ENCODE results near the gene MAP2K2. TPM values are rescaled to one million over a fixed set of nuclear protein-coding genes. Genes with fewer than 3 reads are reported as not detected.

The MAP2K2 gene
- total and polyA plus RNA-seq, 5 experiments from 2014 or later: 48.0 to 134 (median 101) TPM

GRCh38 chr19:4083677-4084546, 40.0 kb downstream of the MAP2K2 start:
- POLR2A ChIA-PET: interaction anchor here (0.8 to 2.0 kb wide), 7 partner anchors 11 to 321 kb away, joined by 3 to 11 read pairs (median 3); partner anchors contain the start of gene ZBTB7A
- Mint-ChIP-seq H3K4me1 (peaks cover 16 to 60% (median 51%) of the 10 kb centered on the region in 4 donors), H3K4me3 (peak overlapping the region in 9 of 10 donors; percentile 20 to 79 (median 69)), H3K36me3 (no peaks in the 10 kb centered on the region), H3K27me3 (no peaks in the 10 kb centered on the region), H3K27ac (peak overlapping the region; percentile 83 to 94 (median 92)), H3K9me3 (no peaks in the 10 kb centered on the region)
- ATAC-seq (peak; percentile 13 to 61), DNase-seq (no peak)

GRCh38 chr19:4082172-4082571, 41.8 kb downstream of the MAP2K2 start:
- Mint-ChIP-seq H3K4me3 (no peak overlapping the region), H3K36me3 (no peaks in the 10 kb centered on the region), H3K9me3 (no peaks in the 10 kb centered on the region), H3K4me1 (peaks cover 10 to 57% (median 47%) of the 10 kb centered on the region in 4 donors), H3K27me3 (no peaks in the 10 kb centered on the region), H3K27ac (peak overlapping the region in 3 of 10 donors; percentile 10 to 65 (median 19))
- ATAC-seq (no peak), DNase-seq (no peak)
- POLR2A ChIA-PET: interaction anchor here (0.7 to 1.9 kb wide), 3 partner anchors 9 to 22 kb away, joined by 3 to 12 read pairs (median 6); no protein-coding TSS in a partner anchor

GRCh38 chr19:4081441-4082129, 42.3 kb downstream of the MAP2K2 start:
- Mint-ChIP-seq H3K4me1 (peaks cover 12 to 57% (median 48%) of the 10 kb centered on the region in 4 donors), H3K9me3 (no peaks in the 10 kb centered on the region), H3K36me3 (no peaks in the 10 kb centered on the region), H3K4me3 (no peak overlapping the region), H3K27me3 (no peaks in the 10 kb centered on the region), H3K27ac (peak overlapping the region in 4 of 10 donors; percentile 31 to 71 (median 54))
- no peak for ATAC-seq
- no peak for DNase-seq
- POLR2A ChIA-PET: interaction anchor here (0.7 to 2.7 kb wide), 4 partner anchors 8 to 23 kb away, joined by 3 to 18 read pairs (median 9); no protein-coding TSS in a partner anchor

- ATAC-seq: no peak
- Mint-ChIP-seq H3K9me3 (no peaks in the 10 kb centered on the region), H3K27ac (peak overlapping the region in 3 of 10 donors; percentile 16 to 71 (median 69)), H3K36me3 (no peaks in the 10 kb centered on the region), H3K27me3 (no peaks in the 10 kb centered on the region), H3K4me1 (peaks cover 7 to 51% (median 41%) of the 10 kb centered on the region in 4 donors), H3K4me3 (no peak overlapping the region)
- DNase-seq: no peak
- POLR2A ChIA-PET: interaction anchor here (1.3 to 4.4 kb wide), 4 partner anchors 9 to 17 kb away, joined by 3 to 31 read pairs (median 12); partner anchors contain the start of gene ZBTB7A
Observed at GRCh38 chr19:4080473-4080872, 43.4 kb downstream of the MAP2K2 start.

- Mint-ChIP-seq H3K27ac (peak overlapping the region; percentile 81 to 94 (median 90)), H3K27me3 (no peaks in the 10 kb centered on the region), H3K36me3 (no peaks in the 10 kb centered on the region), H3K4me3 (peak overlapping the region; percentile 74 to 92 (median 87)), H3K9me3 (no peaks in the 10 kb centered on the region), H3K4me1 (peaks cover 5 to 41% (median 34%) of the 10 kb centered on the region in 4 donors)
- POLR2A ChIA-PET: interaction anchor here (0.8 to 4.4 kb wide), 12 partner anchors 8 to 93 kb away, joined by 3 to 31 read pairs (median 4); partner anchors contain the start of gene ZBTB7A
- ATAC-seq (peak; percentile 74 to 91), DNase-seq (peak in 6 of 10 donors; percentile 34 to 73 (median 46))
Observed at GRCh38 chr19:4077800-4078684, 45.9 kb downstream of the MAP2K2 start.

GRCh38 chr19:4077007-4077374, 46.9 kb downstream of the MAP2K2 start:
- POLR2A ChIA-PET: interaction anchor here (0.5 to 4.4 kb wide), 12 partner anchors 10 to 949 kb away, joined by 3 to 31 read pairs (median 4); partner anchors contain the start of gene ZBTB7A
- no peaks in the 10 kb centered on the region for H3K9me3 Mint-ChIP-seq
- no peak for DNase-seq
- peak in 1 of 2 donors; percentile 11 for ATAC-seq
- H3K27ac Mint-ChIP-seq: peak overlapping the region; percentile 34 to 94 (median 84)
- peaks cover 5 to 37% (median 29%) of the 10 kb centered on the region in 4 donors for H3K4me1 Mint-ChIP-seq
- H3K36me3 Mint-ChIP-seq: no peaks in the 10 kb centered on the region
- peak overlapping the region; percentile 4 to 92 (median 78) for H3K4me3 Mint-ChIP-seq
- H3K27me3 Mint-ChIP-seq: no peaks in the 10 kb centered on the region

GRCh38 chr19:4075373-4075772, 48.5 kb downstream of the MAP2K2 start:
- POLR2A ChIA-PET: interaction anchor here (2.2 kb wide), 1 partner anchor 14 kb away, joined by 4 read pairs; no protein-coding TSS in a partner anchor
- no peaks in the 10 kb centered on the region for H3K36me3 Mint-ChIP-seq
- no peak for DNase-seq
- H3K27ac Mint-ChIP-seq: peak overlapping the region in 7 of 10 donors; percentile 15 to 82 (median 72)
- H3K4me3 Mint-ChIP-seq: peak overlapping the region; percentile 3 to 88 (median 46)
- no peak for ATAC-seq
- no peaks in the 10 kb centered on the region for H3K9me3 Mint-ChIP-seq
- no peaks in the 10 kb centered on the region for H3K27me3 Mint-ChIP-seq
- H3K4me1 Mint-ChIP-seq: peaks cover 5 to 37% (median 29%) of the 10 kb centered on the region in 4 donors

- Mint-ChIP-seq H3K27me3 (no peaks in the 10 kb centered on the region), H3K9me3 (no peaks in the 10 kb centered on the region), H3K4me3 (no peak overlapping the region), H3K27ac (peak overlapping the region in 1 of 10 donors; percentile 31), H3K36me3 (no peaks in the 10 kb centered on the region), H3K4me1 (peaks cover 9 to 44% (median 31%) of the 10 kb centered on the region in 4 donors)
- POLR2A ChIA-PET: interaction anchor here (0.6 to 2.6 kb wide), 4 partner anchors 11 to 46 kb away, joined by 3 to 6 read pairs (median 4); no protein-coding TSS in a partner anchor
- no peak for DNase-seq
- no peak for ATAC-seq
Observed at GRCh38 chr19:4071610-4072009, 52.3 kb downstream of the MAP2K2 start.

- no peaks in the 10 kb centered on the region for H3K36me3 Mint-ChIP-seq
- peak overlapping the region; percentile 72 to 96 (median 87) for H3K4me3 Mint-ChIP-seq
- peak in 6 of 10 donors; percentile 40 to 82 (median 47) for DNase-seq
- POLR2A ChIA-PET: interaction anchor here (0.6 to 5.4 kb wide), 14 partner anchors 8 to 1011 kb away, joined by 3 to 74 read pairs (median 4); no protein-coding TSS in a partner anchor
- H3K4me1 Mint-ChIP-seq: peaks cover 7 to 28% (median 22%) of the 10 kb centered on the region in 4 donors
- peak overlapping the region; percentile 61 to 96 (median 92) for H3K27ac Mint-ChIP-seq
- no peak for ATAC-seq
- H3K9me3 Mint-ChIP-seq: no peaks in the 10 kb centered on the region
- H3K27me3 Mint-ChIP-seq: no peaks in the 10 kb centered on the region
Observed at GRCh38 chr19:4069331-4069959, 54.5 kb downstream of the MAP2K2 start.

GRCh38 chr19:4068047-4068966, 55.6 kb downstream of the MAP2K2 start:
- H3K36me3 Mint-ChIP-seq: no peaks in the 10 kb centered on the region
- ATAC-seq (no peak), DNase-seq (peak in 1 of 10 donors; percentile 31)
- H3K9me3 Mint-ChIP-seq: no peaks in the 10 kb centered on the region
- peak overlapping the region; percentile 79 to 96 (median 87) for H3K4me3 Mint-ChIP-seq
- POLR2A ChIA-PET: interaction anchor here (0.7 to 5.4 kb wide), 9 partner anchors 8 to 311 kb away, joined by 4 to 74 read pairs (median 17); partner anchors contain the start of genes EEF2 and PIAS4
- no peaks in the 10 kb centered on the region for H3K27me3 Mint-ChIP-seq
- H3K27ac Mint-ChIP-seq: peak overlapping the region; percentile 61 to 96 (median 94)
- H3K4me1 Mint-ChIP-seq: peaks cover 7 to 34% (median 28%) of the 10 kb centered on the region in 4 donors

All from naive thymus-derived CD8-positive, alpha-beta T cell (primary cell).